GM04504 (cell line): ENCODE measurements around the gene TCP11L2.
"Not testable (repeated sequence)": the region's sequence is repeated elsewhere in the genome, so short reads cannot be mapped to it uniquely, and the experiment has no call there.

Experiments used
- DNase-seq: peaks from one replicate; pipeline ENCODE4 v3.0.0-alpha.2; 2012; ENCODE audit warnings: low read depth

The TCP11L2 gene

GRCh38 chr12:106284358-106285105 lies 18.0 kb upstream of the TCP11L2 start:
- no peak for DNase-seq

- no peak for DNase-seq
These were observed 16.6 kb upstream of the TCP11L2 start for GRCh38 chr12:106285982-106286381.

- DNase-seq = not testable (repeated sequence)
These were observed 15.9 kb upstream of the TCP11L2 start for GRCh38 chr12:106286576-106287162.

GRCh38 chr12:106287364-106287763 lies 15.2 kb upstream of the TCP11L2 start:
- no peak for DNase-seq

GRCh38 chr12:106288101-106288493 lies 14.4 kb upstream of the TCP11L2 start:
- DNase-seq = no peak

- peak; percentile 85 for DNase-seq
These were observed 13.9 kb upstream of the TCP11L2 start for GRCh38 chr12:106288494-106289195.

- DNase-seq = no peak
These were observed 13.3 kb upstream of the TCP11L2 start for GRCh38 chr12:106289196-106289681.

GRCh38 chr12:106290666-106291065 lies 11.9 kb upstream of the TCP11L2 start:
- no peak for DNase-seq

- DNase-seq = no peak
These were observed 11.2 kb upstream of the TCP11L2 start for GRCh38 chr12:106291342-106291741.

GRCh38 chr12:106292339-106292738 lies 10.2 kb upstream of the TCP11L2 start:
- no peak for DNase-seq

GRCh38 chr12:106296179-106296877 lies 6.2 kb upstream of the TCP11L2 start:
- no peak for DNase-seq

GRCh38 chr12:106297075-106297474 lies 5.5 kb upstream of the TCP11L2 start:
- no peak for DNase-seq

- no peak for DNase-seq
These were observed 4.9 kb upstream of the TCP11L2 start for GRCh38 chr12:106297681-106298080.

- DNase-seq = no peak
These were observed 3.2 kb upstream of the TCP11L2 start for GRCh38 chr12:106299202-106299774.

GRCh38 chr12:106300761-106301160 lies 1.8 kb upstream of the TCP11L2 start:
- DNase-seq = no peak

GRCh38 chr12:106301241-106301610 lies 1.3 kb upstream of the TCP11L2 start:
- DNase-seq = no peak

GRCh38 chr12:106301611-106302321 lies 767 bp upstream of the TCP11L2 start:
- no peak for DNase-seq

GRCh38 chr12:106303202-106303820 lies 778 bp downstream of the TCP11L2 start:
- peak; percentile 64 for DNase-seq

- no peak for DNase-seq
These were observed 1.5 kb downstream of the TCP11L2 start for GRCh38 chr12:106304001-106304421.

- no peak for DNase-seq
These were observed 2.3 kb downstream of the TCP11L2 start for GRCh38 chr12:106304797-106305196.

- no peak for DNase-seq
These were observed 2.8 kb downstream of the TCP11L2 start for GRCh38 chr12:106305376-106305775.
